Mesothelial cell of epicardium (in vitro differentiated cells): Measurements from ENCODE around the gene SLC30A2. TPM values are rescaled to one million over a fixed set of nuclear protein-coding genes. Genes with fewer than 3 reads are reported as not detected.

Experiments used
- DNase-seq, 2 experiments: peaks; one replicate each; pipeline ENCODE4 v3.0.0; 2021; ENCODE audit warnings: low spot score in 2 of 2; ENCODE audit not compliant: unreplicated experiment in 2 of 2
- H3K27ac Mint-ChIP-seq: 2 replicates; pipeline ENCODE4 v1.8.0; 2021; ENCODE audit warnings: mixed read lengths
- H3K27me3 Mint-ChIP-seq: 2 replicates; pipeline ENCODE4 v1.8.0; 2021; ENCODE audit warnings: low read depth, mixed read lengths
- H3K36me3 Mint-ChIP-seq: 2 replicates; pipeline ENCODE4 v1.8.0; 2021; ENCODE audit warnings: mixed read lengths
- H3K4me1 Mint-ChIP-seq: 2 replicates; pipeline ENCODE4 v1.8.0; 2021; ENCODE audit warnings: mixed read lengths
- H3K4me3 Mint-ChIP-seq: 2 replicates; pipeline ENCODE4 v1.8.0; 2021; ENCODE audit warnings: mild to moderate bottlenecking, moderate library complexity, mixed read lengths
- H3K9me3 Mint-ChIP-seq: 2 replicates; pipeline ENCODE4 v1.8.0; 2021; ENCODE audit warnings: mixed read lengths
- CTCF ChIP-seq: fragments of 200-600 bp; sonication (generic); IDR thresholded peaks from one replicate; pipeline ENCODE4 v1.5.0; 2021; ENCODE audit warnings: antibody characterized with exemption; ENCODE audit not compliant: unreplicated experiment
- total RNA-seq: library from RNA; stranded (reverse); gene quantifications from 3 replicates; pipeline ENCODE4 v1.2.1, GENCODE V29; 2021

The SLC30A2 gene
- total RNA-seq, 1 donor from 2014 or later, result 10.3 TPM

- no peaks in the 10 kb centered on the region for H3K9me3 Mint-ChIP-seq
Observed at GRCh38 chr1:26075421-26076144, 29.7 kb upstream of the SLC30A2 start.

GRCh38 chr1:26072305-26072704, 26.4 kb upstream of the SLC30A2 start:
- Mint-ChIP-seq H3K27ac (no peak overlapping the region), H3K4me3 (no peak overlapping the region), H3K4me1 (peaks cover 40% of the 10 kb centered on the region), H3K27me3 (peaks cover 1% of the 10 kb centered on the region), H3K9me3 (no peaks in the 10 kb centered on the region), H3K36me3 (no peaks in the 10 kb centered on the region)
- no peak for DNase-seq
- no peak for TF ChIP-seq CTCF

More at GRCh38 chr1:26075421-26076144, 29.7 kb upstream of the SLC30A2 start:
- TF ChIP-seq CTCF, result no peak
- no peaks in the 10 kb centered on the region for H3K36me3 Mint-ChIP-seq
- H3K27me3 Mint-ChIP-seq, result peaks cover 1% of the 10 kb centered on the region
- no peak for DNase-seq
- H3K4me1 Mint-ChIP-seq, result peaks cover 55% of the 10 kb centered on the region
- no peak overlapping the region for H3K4me3 Mint-ChIP-seq
- H3K27ac Mint-ChIP-seq, result peak overlapping the region; percentile 64

- Mint-ChIP-seq H3K36me3 (no peaks in the 10 kb centered on the region), H3K4me1 (peaks cover 41% of the 10 kb centered on the region), H3K27ac (no peak overlapping the region), H3K4me3 (no peak overlapping the region), H3K27me3 (peaks cover 1% of the 10 kb centered on the region), H3K9me3 (no peaks in the 10 kb centered on the region)
- no peak for TF ChIP-seq CTCF
- no peak for DNase-seq
Observed at GRCh38 chr1:26070963-26071342, 25.0 kb upstream of the SLC30A2 start.

GRCh38 chr1:26070296-26070962, 24.5 kb upstream of the SLC30A2 start:
- Mint-ChIP-seq H3K27ac (no peak overlapping the region), H3K36me3 (no peaks in the 10 kb centered on the region), H3K27me3 (peaks cover 1% of the 10 kb centered on the region), H3K4me1 (peaks cover 38% of the 10 kb centered on the region), H3K4me3 (no peak overlapping the region), H3K9me3 (no peaks in the 10 kb centered on the region)
- TF ChIP-seq CTCF, result no peak
- DNase-seq, result no peak

- no peak for DNase-seq
- Mint-ChIP-seq H3K36me3 (no peaks in the 10 kb centered on the region), H3K4me1 (peaks cover 37% of the 10 kb centered on the region), H3K27me3 (peaks cover 1% of the 10 kb centered on the region), H3K27ac (no peak overlapping the region), H3K9me3 (no peaks in the 10 kb centered on the region), H3K4me3 (no peak overlapping the region)
- TF ChIP-seq CTCF, result no peak
Observed at GRCh38 chr1:26069941-26070295, 24.0 kb upstream of the SLC30A2 start.
